ENCODE data around the gene TARP.
"Not testable (repeated sequence)": the region's sequence is repeated elsewhere in the genome, so short reads cannot be mapped to it uniquely, and the experiment has no call there.

The TARP gene

GRCh38 chr7:38257350-38257677 is 16.1 kb downstream of the TARP start:
- H3K9me3 ChIP-seq (ENCODE audit: insufficient read depth, low read depth, low read length), result no peaks in the 10 kb centered on the region
- no peaks in the 10 kb centered on the region for H4K20me1 ChIP-seq (ENCODE audit: insufficient read depth, low read length, poor library complexity, severe bottlenecking)
- H3K4me2 ChIP-seq (ENCODE audit: low read depth, low read length, poor library complexity, severe bottlenecking), result no peak overlapping the region
- TF ChIP-seq CTCF (conservative IDR thresholded peaks at IDR 0.05; ENCODE audit: low read length) (no peak), EZH2phosphoT487 (IDR thresholded peaks at IDR 0.05; ENCODE audit: borderline replicate concordance) (no peak)
- H3K79me2 ChIP-seq (ENCODE audit: insufficient read depth, low read length), result peaks cover 9% of the 10 kb centered on the region
- no peaks in the 10 kb centered on the region for H3K36me3 ChIP-seq (ENCODE audit: insufficient read depth, low read length)
- H3K9me2 ChIP-seq (replicated peaks; ENCODE audit: low read depth, low read length), result no peaks in the 10 kb centered on the region
- no peaks in the 10 kb centered on the region for H3K27me3 ChIP-seq (ENCODE audit: insufficient read depth, low read length, poor library complexity, severe bottlenecking)
- H3K4me1 ChIP-seq (ENCODE audit: insufficient read depth, low read length, poor library complexity, severe bottlenecking), result no peaks in the 10 kb centered on the region
- no peak overlapping the region for H3K4me3 ChIP-seq (ENCODE audit: low read length, poor library complexity, severe bottlenecking)
- H2AFZ ChIP-seq (ENCODE audit: low read length), result no peak overlapping the region
- H3F3A ChIP-seq (ENCODE audit: low read depth), result no peaks in the 10 kb centered on the region
- H3K9ac ChIP-seq (ENCODE audit: low read depth, low read length, poor library complexity, severe bottlenecking), result no peak overlapping the region

GRCh38 chr7:38249849-38250248 is 23.6 kb downstream of the TARP start:
- H3K4me3 ChIP-seq (ENCODE audit: low read length, poor library complexity, severe bottlenecking), result peak overlapping the region; percentile 79
- H2AFZ ChIP-seq (ENCODE audit: low read length); H3K9me3 ChIP-seq (ENCODE audit: insufficient read depth, low read depth, low read length); H3F3A ChIP-seq (ENCODE audit: low read depth); H3K9me2 ChIP-seq (replicated peaks; ENCODE audit: low read depth, low read length); H4K20me1 ChIP-seq (ENCODE audit: insufficient read depth, low read length, poor library complexity, severe bottlenecking); H3K27me3 ChIP-seq (ENCODE audit: insufficient read depth, low read length, poor library complexity, severe bottlenecking): not testable (repeated sequence)
- H3K36me3 ChIP-seq (ENCODE audit: insufficient read depth, low read length), result peaks cover 19% of the 10 kb centered on the region
- peaks cover 27% of the 10 kb centered on the region for H3K4me1 ChIP-seq (ENCODE audit: insufficient read depth, low read length, poor library complexity, severe bottlenecking)
- H3K79me2 ChIP-seq (ENCODE audit: insufficient read depth, low read length), result peaks cover 82% of the 10 kb centered on the region
- H3K9ac ChIP-seq (ENCODE audit: low read depth, low read length, poor library complexity, severe bottlenecking), result peak overlapping the region; percentile 71
- peak overlapping the region; percentile 69 for H3K4me2 ChIP-seq (ENCODE audit: low read depth, low read length, poor library complexity, severe bottlenecking)

GRCh38 chr7:38248069-38248567 is 25.3 kb downstream of the TARP start:
- no peaks in the 10 kb centered on the region for H4K20me1 ChIP-seq (ENCODE audit: insufficient read depth, low read length, poor library complexity, severe bottlenecking)
- H3K9me3 ChIP-seq (ENCODE audit: insufficient read depth, low read depth, low read length), result no peaks in the 10 kb centered on the region
- peak overlapping the region; percentile 79 for H3K4me3 ChIP-seq (ENCODE audit: low read length, poor library complexity, severe bottlenecking)
- no peaks in the 10 kb centered on the region for H3F3A ChIP-seq (ENCODE audit: low read depth)
- peaks cover 27% of the 10 kb centered on the region for H3K4me1 ChIP-seq (ENCODE audit: insufficient read depth, low read length, poor library complexity, severe bottlenecking)
- H3K79me2 ChIP-seq (ENCODE audit: insufficient read depth, low read length), result peaks cover 88% of the 10 kb centered on the region
- peak overlapping the region; percentile 71 for H3K9ac ChIP-seq (ENCODE audit: low read depth, low read length, poor library complexity, severe bottlenecking)
- no peaks in the 10 kb centered on the region for H3K27me3 ChIP-seq (ENCODE audit: insufficient read depth, low read length, poor library complexity, severe bottlenecking)
- peak overlapping the region; percentile 69 for H3K4me2 ChIP-seq (ENCODE audit: low read depth, low read length, poor library complexity, severe bottlenecking)
- peaks cover 25% of the 10 kb centered on the region for H3K36me3 ChIP-seq (ENCODE audit: insufficient read depth, low read length)
- TF ChIP-seq EZH2phosphoT487 (IDR thresholded peaks at IDR 0.05; ENCODE audit: borderline replicate concordance), result no peak
- no peak for TF ChIP-seq CTCF (conservative IDR thresholded peaks at IDR 0.05; ENCODE audit: low read length)
- no peaks in the 10 kb centered on the region for H3K9me2 ChIP-seq (replicated peaks; ENCODE audit: low read depth, low read length)
- no peak overlapping the region for H2AFZ ChIP-seq (ENCODE audit: low read length)

GRCh38 chr7:38245409-38245977 is 27.9 kb downstream of the TARP start:
- Histone ChIP-seq H3K9me3 (ENCODE audit: insufficient read depth, low read depth, low read length) (no peaks in the 10 kb centered on the region), H3K9ac (ENCODE audit: low read depth, low read length, poor library complexity, severe bottlenecking) (no peak overlapping the region), H3K4me1 (ENCODE audit: insufficient read depth, low read length, poor library complexity, severe bottlenecking) (peaks cover 27% of the 10 kb centered on the region), H3K4me2 (ENCODE audit: low read depth, low read length, poor library complexity, severe bottlenecking) (peak overlapping the region; percentile 37), H3F3A (ENCODE audit: low read depth) (no peaks in the 10 kb centered on the region), H3K4me3 (ENCODE audit: low read length, poor library complexity, severe bottlenecking) (peak overlapping the region; percentile 3), H4K20me1 (ENCODE audit: insufficient read depth, low read length, poor library complexity, severe bottlenecking) (no peaks in the 10 kb centered on the region), H3K79me2 (ENCODE audit: insufficient read depth, low read length) (peaks cover 70% of the 10 kb centered on the region), H3K27me3 (ENCODE audit: insufficient read depth, low read length, poor library complexity, severe bottlenecking) (no peaks in the 10 kb centered on the region), H3K9me2 (replicated peaks; ENCODE audit: low read depth, low read length) (no peaks in the 10 kb centered on the region), H3K36me3 (ENCODE audit: insufficient read depth, low read length) (peaks cover 28% of the 10 kb centered on the region), H2AFZ (ENCODE audit: low read length) (no peak overlapping the region)
- TF ChIP-seq CTCF (conservative IDR thresholded peaks at IDR 0.05; ENCODE audit: low read length), result no peak
- no peak for TF ChIP-seq EZH2phosphoT487 (IDR thresholded peaks at IDR 0.05; ENCODE audit: borderline replicate concordance)
